HFFc6 (cell line): ENCODE data around the gene LMF1. TPM values are rescaled to one million over a fixed set of nuclear protein-coding genes. Genes with fewer than 3 reads are reported as not detected.

Experiments
- DNase-seq: peaks from one replicate; pipeline ENCODE4 v3.0.0-alpha.2; 2018
- H3K27ac Mint-ChIP-seq: 2 replicates; pipeline ENCODE4 v1.8.0; 2020; ENCODE audit warnings: mild to moderate bottlenecking, mixed read lengths
- H3K27me3 Mint-ChIP-seq: 2 replicates; pipeline ENCODE4 v1.8.0; 2021; ENCODE audit warnings: mild to moderate bottlenecking, moderate library complexity, mixed read lengths; ENCODE audit not compliant: insufficient read depth
- H3K36me3 Mint-ChIP-seq: 2 replicates; pipeline ENCODE4 v1.8.0; 2021; ENCODE audit warnings: low read depth, mixed read lengths
- H3K4me1 Mint-ChIP-seq: 2 replicates; pipeline ENCODE4 v1.8.0; 2020; ENCODE audit warnings: low read depth, mixed read lengths
- H3K4me3 Mint-ChIP-seq: 2 replicates; pipeline ENCODE4 v1.8.0; 2020; ENCODE audit warnings: mild to moderate bottlenecking, moderate library complexity, mixed read lengths
- H3K9me3 Mint-ChIP-seq: 2 replicates; pipeline ENCODE4 v1.8.0; 2020; ENCODE audit warnings: mild to moderate bottlenecking, mixed read lengths
- CTCF ChIP-seq: fragments of 200-600 bp; sonication (generic); IDR thresholded peaks from 2 replicates; pipeline ENCODE4 v1.5.0; 2021; ENCODE audit warnings: antibody characterized with exemption, mild to moderate bottlenecking
- total RNA-seq, 6 experiments: library from RNA; stranded (reverse); fragmentation: NEBNext Ultra II Directional; extraction: Animal tissue kit (Norgen Biotek cat#: 25700); gene quantifications; 2 replicates in 1 of 6; 3 replicates in 5 of 6; pipeline ENCODE4 v1.2.3, GENCODE V29; 2021

The LMF1 gene
- total RNA-seq, 6 experiments from 2014 or later, result 10.9 to 19.3 (median 14.2) TPM

DNA sequence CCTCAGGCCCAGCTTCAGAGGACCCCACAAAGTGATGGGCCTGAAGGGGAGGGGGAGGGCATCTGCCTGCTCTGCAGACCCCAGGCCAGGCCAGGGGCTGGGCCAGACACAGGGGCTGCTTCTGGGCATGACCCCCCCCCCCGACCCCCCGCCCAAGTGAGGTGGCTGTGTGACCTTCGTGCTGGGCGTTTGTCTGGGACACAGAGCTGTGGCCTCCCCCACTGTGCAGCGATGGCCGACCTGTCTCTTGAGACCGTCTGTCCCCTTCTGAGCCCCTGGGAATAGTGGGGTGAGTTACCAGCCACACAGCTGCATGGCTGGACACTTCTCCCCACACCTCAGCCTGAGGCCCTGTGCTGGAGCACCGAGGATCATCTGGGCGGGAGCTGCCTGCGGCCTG lies 135.4 kb downstream of the LMF1 start:
- DNase-seq, result no peak
- TF ChIP-seq CTCF, result no peak
- H3K4me3 Mint-ChIP-seq, result no peak overlapping the region
- H3K4me1 Mint-ChIP-seq, result no peaks in the 10 kb centered on the region
- H3K27ac Mint-ChIP-seq, result no peak overlapping the region
- H3K27me3 Mint-ChIP-seq, result peaks cover 16% of the 10 kb centered on the region; the same call in 1 of the 2 replicates
- peaks cover 47% of the 10 kb centered on the region for H3K9me3 Mint-ChIP-seq
- peaks cover 12% of the 10 kb centered on the region; the same call in 1 of the 2 replicates for H3K36me3 Mint-ChIP-seq

GRCh38 chr16:833411-833810 lies 137.4 kb downstream of the LMF1 start:
- Mint-ChIP-seq H3K9me3 (peaks cover 39% of the 10 kb centered on the region), H3K36me3 (peaks cover 12% of the 10 kb centered on the region; the same call in 1 of the 2 replicates)

DNA sequence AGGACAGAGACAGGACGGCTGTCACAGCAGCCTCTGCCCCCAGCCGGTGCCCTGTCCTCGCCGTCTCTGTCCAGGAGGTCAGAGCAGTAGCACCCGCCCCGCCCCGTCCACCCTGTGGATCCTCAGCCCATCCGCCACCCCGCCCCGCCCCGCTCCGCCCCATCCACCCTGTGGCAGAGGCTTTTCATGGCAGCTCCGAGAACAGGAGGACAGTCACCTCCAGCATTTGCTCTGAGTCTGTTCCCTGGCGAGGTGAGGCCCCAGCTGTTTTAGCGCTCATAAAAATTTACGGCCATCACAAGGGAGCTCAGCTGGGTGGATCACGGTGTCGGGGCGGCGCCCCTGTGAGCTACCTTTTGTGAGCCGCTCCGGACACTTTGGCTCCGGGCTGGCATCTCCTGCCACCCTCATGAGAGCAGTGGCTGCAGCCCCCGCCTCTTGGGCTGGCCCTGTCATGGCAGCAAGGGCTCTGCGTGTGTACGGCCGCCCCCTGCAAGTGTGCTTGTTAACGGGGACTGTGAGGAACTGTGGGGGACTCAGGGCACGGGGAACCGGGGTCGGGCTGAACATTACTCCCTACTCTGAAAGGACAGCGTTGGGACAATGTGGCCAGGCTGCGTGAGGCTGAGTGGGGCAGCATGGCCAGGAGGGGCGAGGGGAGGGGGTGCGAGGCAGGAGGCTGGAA lies 138.0 kb downstream of the LMF1 start:
- H3K36me3 Mint-ChIP-seq, result peaks cover 12% of the 10 kb centered on the region; the same call in 1 of the 2 replicates
- H3K4me1 Mint-ChIP-seq, result no peaks in the 10 kb centered on the region
- TF ChIP-seq CTCF, result no peak
- no peak overlapping the region for H3K4me3 Mint-ChIP-seq
- H3K9me3 Mint-ChIP-seq, result peaks cover 34% of the 10 kb centered on the region
- no peak for DNase-seq
- no peak overlapping the region for H3K27ac Mint-ChIP-seq
- peaks cover 26% of the 10 kb centered on the region for H3K27me3 Mint-ChIP-seq

More at GRCh38 chr16:833411-833810, 137.4 kb downstream of the LMF1 start:
- Mint-ChIP-seq H3K4me1 (no peaks in the 10 kb centered on the region), H3K27me3 (peaks cover 23% of the 10 kb centered on the region), H3K27ac (no peak overlapping the region), H3K4me3 (no peak overlapping the region)
- no peak for TF ChIP-seq CTCF
- no peak for DNase-seq

DNA sequence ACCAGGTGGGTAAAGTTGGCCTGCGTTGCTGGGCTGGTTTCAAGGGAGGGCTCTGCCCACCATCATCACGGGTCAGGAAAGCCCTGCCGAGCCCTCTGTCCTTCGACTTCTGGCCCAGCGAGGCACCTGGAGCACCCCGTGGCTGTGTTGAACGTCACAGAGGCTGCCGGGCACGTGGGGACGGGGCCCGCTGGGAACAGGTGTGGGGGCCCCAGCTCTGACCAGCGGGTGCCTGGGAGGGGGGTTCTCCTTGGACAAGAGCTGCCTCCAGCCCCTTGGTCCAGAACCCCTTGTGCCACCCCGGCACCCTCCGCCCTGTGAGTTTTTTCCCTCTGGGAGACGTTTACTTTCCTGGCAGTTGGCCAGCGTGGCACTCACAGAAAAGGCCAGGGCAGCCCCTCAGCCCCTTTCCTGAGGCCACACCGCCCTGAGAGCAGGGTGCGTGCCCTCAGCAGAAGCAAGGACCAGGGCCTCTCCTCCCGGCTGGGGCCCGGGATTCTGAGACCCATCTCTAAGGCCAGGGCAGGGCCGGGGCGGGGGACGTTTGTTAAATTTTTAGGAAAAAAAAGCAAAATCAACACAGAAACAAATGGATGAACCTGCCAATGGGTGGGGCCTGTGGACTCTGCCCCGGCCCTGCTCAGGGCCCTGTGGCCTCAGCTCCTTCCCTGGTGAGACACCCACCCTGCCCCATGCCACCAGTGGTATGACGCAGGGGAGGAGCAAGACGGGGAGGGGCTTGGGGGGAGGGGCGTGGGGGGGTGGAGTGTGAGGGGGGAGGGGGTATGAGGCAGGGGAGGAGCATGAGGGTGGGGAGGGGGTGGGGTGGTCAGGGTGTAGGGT lies 139.0 kb downstream of the LMF1 start:
- peaks cover 11% of the 10 kb centered on the region; the same call in 1 of the 2 replicates for H3K36me3 Mint-ChIP-seq
- no peak overlapping the region for H3K4me3 Mint-ChIP-seq
- TF ChIP-seq CTCF, result no peak
- H3K27me3 Mint-ChIP-seq, result peaks cover 27% of the 10 kb centered on the region
- no peak overlapping the region for H3K27ac Mint-ChIP-seq
- no peak for DNase-seq
- H3K9me3 Mint-ChIP-seq, result peaks cover 26% of the 10 kb centered on the region
- no peaks in the 10 kb centered on the region for H3K4me1 Mint-ChIP-seq

DNA sequence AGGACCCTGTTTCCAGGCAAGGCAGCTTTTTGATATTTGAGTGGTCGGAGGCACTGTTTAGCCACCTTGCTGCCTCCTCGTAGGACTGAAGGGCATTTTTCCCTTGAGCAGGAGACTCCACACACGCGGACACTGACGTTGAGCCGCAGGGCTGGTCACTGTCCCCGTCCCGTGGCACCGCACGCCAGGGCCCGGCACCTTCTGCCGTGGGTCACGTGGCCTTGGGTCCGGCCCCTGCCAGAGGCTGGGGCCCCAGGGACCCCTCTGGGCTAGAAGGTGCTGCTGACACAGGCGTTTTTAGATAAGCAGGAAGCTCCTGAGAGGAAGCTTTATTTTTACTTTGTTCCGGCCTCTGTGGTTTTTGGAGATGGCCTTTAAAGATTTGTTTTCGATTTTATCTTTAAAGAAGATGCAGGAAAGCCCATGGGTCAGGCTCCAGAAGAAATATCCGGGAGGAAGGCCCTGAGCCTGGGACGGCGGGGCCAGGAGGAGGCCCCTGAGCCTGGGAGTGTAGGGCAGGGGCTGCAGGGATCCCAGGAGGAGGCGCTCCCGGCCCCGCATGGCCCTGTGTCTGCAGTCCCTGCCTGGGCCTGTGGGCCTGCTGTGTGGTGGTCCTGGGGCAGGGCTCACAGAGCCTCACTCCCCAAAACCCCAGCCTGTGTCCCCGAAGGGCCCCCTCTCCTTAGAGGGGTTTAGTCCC lies 139.8 kb downstream of the LMF1 start:
- no peak overlapping the region for H3K4me3 Mint-ChIP-seq
- no peak for DNase-seq
- H3K4me1 Mint-ChIP-seq, result peaks cover under 1% of the 10 kb centered on the region
- H3K9me3 Mint-ChIP-seq, result peaks cover 19% of the 10 kb centered on the region
- TF ChIP-seq CTCF, result no peak
- H3K27ac Mint-ChIP-seq, result no peak overlapping the region
- 0 out of 2 replicates have a peak, but pooled peaks cover 4% of the 10 kb centered on the region for H3K36me3 Mint-ChIP-seq
- H3K27me3 Mint-ChIP-seq, result peaks cover 27% of the 10 kb centered on the region
